HG03342 (cell line): ENCODE results near the gene ASPDH.

Experiments
- ATAC-seq: cut with Tn5 transposase; IDR thresholded peaks from one replicate; pipeline ENCODE4 v1.9.1; 2021; ENCODE audit warnings: mild to moderate bottlenecking, moderate library complexity; ENCODE audit not compliant: unreplicated experiment

Gene ASPDH

DNA sequence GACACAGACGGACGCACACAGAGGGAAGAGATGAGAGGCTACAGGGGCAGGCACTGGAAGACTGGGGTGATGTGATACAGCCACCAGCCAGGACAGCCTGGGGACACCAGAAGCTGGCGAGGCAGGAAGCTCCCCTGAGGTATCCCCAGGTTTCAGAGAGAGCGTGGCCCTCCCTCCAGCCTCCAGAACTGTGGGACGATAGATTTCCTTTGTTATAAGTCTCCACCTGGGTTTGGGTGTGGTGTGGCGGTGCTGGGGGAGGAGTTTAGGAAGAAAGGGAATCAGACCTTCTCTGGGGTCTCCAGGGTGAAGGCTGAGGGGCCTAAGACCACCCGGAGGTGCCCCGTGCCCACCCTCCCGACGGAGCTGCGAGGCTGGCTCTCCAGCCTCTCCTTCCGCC, 2.7 kb upstream of the ASPDH start:
- no peak for ATAC-seq

- ATAC-seq = no peak
Observed at GRCh38 chr19:50515168-50515561, 1.5 kb upstream of the ASPDH start.

DNA sequence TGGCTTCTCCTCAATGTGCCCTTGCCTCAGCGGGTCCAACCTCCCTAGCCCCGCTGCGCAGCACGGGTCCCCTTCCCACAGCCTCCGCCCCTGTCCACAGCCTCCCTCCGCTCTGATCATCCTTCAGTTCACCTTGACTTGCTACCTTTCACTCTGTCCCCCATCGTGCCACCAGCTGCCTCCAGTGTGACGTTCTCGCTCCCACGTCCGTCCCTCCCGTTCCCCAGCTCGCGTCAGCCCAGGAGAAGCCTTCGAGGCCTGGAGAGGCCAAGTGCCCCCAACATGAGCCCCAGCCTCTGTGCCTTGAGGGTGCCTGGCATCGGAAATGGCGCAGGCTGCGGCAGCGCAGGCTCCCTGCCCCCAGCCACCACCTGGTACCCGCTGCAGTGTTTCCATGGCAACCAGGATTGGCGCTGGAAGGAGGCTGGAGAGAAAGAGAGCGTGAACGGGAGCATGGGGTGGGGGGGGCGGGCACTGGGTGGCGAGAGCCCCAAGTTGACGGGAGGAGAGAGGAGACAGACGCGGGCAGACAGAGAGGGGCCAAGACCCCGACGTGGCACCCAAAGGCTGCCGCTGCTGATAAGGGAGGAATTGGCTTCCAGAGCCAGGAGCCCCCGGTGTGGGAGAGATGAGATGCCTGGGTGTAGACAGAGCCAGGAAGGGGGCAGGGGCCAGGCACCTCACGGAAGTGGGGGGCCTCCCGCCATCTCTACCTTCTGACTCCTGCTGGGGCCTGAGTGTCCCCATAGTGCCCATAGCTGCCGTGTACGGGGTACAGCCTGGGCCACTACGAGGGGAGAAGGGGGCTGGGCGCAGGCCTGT, 844 bp upstream of the ASPDH start:
- no peak for ATAC-seq

DNA sequence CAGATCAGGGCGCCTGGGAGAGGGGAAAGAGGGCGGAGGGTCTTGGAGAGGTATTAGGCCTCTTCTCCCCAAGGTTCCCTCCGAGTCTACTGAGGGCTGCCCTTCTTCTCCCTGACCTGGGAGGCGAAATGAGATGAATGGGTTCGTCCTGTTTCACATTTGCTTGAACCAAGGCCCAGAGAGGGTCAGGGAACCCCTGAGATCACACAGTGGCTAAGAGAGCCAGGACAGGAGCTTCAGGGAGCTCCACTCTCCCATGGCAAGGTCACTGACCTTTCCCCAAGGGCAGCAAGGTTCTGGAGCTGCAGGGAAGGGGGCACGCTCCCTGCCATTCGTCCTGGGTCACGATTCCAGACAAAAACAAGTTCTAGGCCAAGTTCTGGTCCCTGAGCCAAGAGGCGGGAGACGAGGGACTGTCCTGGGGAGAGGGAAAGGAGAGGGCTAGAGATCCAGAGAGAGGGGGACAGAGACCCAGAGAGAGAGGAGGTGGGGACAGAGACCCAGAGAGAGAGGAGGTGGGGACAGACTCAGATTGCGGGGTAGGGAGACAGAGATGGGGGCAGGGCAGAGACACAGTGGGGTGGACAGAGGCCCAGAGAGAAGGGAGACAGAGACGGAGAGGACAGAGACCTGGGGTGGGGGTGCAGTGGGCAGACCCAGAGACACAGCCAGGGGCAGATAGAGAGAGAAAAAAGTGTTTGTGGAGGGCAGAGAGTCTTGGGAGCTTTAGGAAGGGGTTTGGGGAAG, 541 bp downstream of the ASPDH start:
- no peak for ATAC-seq

- no peak for ATAC-seq
Observed at GRCh38 chr19:50512112-50512998, 1.4 kb downstream of the ASPDH start.

DNA sequence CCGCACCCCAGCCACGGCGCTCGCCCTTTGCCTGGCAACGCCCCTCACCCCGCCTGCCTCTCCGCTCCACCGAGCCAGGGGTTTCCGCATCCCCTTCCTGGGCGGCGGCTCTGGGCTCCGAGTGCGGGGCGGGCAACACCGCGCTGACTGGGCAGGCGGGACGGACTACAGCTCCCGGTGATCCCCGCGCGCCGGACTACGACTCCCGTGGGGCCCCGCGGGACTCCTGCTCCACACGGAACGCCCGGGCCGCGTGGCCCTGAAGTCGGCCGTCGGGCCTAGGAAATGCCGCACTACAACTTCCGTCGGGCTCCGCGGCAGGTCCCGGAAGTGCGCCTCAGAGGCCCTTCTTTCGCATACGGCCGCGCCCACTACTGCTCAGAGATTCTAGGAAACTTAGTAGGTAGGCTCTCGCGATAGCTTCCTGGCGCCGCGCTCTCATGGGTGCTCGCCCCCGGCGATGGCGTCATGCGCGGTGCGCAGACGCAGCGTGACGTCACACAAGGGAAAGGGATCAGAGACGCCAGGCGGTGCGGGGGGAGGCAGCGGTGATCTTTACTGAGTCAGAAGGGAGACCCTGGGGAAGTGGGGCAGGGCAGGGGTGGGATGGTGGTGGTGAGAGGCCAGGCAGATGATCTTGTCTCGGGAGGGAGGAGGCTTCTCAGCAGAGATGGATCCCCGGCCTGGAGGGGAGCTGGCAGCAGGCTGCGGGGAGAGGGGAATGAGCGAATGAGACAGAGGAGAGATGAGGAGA, 2.5 kb downstream of the ASPDH start, which contains the start of gene JOSD2:
Gene JOSD2, minus strand, starts transcription at position 123 of the 754 bp plus-strand sequence. CDS start 760 bp downstream, outside the sequence.
- ATAC-seq = peak; percentile 82

DNA sequence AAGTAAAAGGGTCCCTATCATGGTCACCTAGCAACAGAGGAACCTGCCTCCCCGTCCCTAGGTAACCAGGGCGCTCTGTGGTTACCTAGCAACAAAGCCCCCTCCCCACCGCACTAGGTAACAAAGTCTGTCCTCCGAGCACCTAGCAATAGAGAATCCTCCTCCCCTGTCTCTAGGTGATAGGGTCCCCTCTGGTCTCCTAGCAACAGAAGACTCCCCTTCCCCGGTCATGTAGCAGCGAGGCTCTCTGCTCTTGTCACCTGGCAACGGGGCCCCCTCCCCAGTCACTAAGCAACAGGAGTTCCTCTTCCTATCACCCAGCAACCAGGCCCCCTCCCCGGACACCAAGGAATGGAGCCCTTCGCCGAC, 3.0 kb downstream of the ASPDH start:
- peak; percentile 2 for ATAC-seq

DNA sequence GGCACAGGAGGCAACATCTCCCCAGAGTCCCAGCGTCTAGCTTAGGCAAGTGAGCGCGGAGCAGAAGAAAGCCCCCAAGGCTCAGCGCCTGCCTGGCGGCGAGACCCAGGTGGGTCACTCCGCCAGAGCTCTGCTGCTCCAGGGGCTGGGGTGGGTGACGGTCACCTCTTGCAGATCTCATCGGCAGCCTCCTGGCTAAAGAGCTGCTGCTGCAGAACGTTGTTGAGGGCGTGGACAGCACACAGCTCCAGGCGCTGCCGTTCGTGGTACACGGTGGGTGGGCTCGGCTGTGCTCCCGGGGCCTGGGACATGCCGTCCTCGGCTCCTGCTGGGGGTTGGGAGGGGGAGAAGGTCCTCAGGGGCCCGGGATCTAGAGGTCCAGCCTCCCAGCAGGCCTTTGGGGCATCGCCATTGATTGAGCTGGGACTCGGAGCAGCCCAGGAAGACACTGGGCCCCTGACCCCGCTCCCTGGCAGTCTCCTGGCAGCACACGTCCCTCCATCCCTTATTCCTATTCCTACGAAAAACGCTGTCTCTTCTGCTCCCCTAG, 3.5 kb downstream of the ASPDH start:
- no peak for ATAC-seq

- no peak for ATAC-seq
Observed at GRCh38 chr19:50509366-50509765, 4.3 kb downstream of the ASPDH start.

DNA sequence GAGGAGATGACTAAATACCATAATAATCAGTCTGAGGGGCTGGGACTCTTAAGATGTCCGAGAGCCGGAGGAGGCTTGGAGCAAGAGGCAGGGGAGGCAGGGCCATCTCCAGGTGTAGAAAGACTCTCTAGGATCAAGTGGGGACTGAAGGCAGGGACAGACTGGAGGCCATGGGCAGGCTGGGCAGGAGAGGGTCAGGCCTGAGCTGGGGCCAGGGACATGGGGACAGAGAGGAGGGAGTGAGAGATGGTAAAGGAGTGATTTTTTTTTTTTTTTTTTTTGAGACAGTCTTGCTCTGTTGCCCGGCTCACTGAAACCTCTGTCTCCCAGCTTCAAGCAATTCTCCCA, 4.9 kb downstream of the ASPDH start:
- no peak for ATAC-seq

DNA sequence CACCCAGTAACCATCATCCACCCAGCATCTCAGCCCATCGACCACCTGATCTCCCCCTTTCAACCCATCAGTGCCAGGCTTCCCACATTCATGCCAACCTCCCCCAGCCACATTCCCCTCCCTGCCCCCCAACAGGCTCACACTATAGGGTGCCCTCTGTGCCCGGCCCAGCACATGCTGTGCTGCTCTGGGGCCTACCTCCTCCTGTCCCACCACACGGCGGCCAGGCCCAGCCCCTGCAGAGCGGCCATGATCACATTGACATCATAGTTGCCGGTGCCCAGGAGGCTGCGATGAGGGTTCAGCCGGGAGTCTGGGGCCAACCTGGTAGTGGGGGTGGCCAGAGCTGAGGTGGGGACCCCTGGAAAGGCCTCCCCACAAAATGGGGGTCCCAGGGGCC, 6.3 kb downstream of the ASPDH start:
- no peak for ATAC-seq

DNA sequence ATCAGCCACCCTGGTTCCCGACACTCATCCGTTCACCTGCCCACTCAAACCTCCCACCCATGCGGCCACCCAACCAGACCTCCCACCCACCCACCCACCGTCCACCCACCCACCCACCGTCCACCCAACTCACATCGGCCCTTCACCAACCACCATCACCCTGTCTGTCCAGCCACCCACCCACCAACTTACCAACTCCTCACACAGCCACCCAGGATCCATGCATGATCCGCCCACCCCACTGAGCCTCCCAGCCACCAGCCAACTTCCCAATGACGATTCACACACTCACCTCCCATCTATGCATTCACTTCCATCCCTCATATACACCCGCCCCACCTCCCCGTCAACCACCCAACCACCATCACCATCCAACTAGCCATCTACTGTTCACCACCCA, 7.0 kb downstream of the ASPDH start:
- no peak for ATAC-seq

GRCh38 chr19:50505856-50506611, 7.7 kb downstream of the ASPDH start:
- no peak for ATAC-seq

- no peak for ATAC-seq
Observed at GRCh38 chr19:50501568-50502475, 11.9 kb downstream of the ASPDH start.

- no peak for ATAC-seq
Observed at GRCh38 chr19:50501186-50501567, 12.5 kb downstream of the ASPDH start.

DNA sequence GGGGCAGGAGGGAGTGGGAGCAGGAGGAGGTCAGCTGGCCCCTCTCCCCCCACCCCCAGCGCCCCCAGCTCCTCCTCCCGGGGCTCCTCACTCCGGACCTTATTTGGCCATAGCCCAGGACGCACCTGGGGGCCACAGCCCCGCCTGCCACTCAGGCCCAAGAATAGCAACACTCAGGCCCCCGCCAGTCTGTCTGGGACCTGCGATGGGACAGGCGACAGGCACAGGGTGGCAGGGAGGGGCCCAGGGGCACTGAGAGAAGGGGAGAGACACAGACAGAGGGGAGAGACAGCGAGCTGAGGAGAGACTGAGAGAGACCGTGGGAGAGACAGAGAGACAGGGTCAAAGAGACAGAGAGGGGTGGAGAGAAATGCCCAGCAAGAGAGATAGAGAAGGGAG, 13.0 kb downstream of the ASPDH start:
- ATAC-seq = no peak

- ATAC-seq = no peak
Observed at GRCh38 chr19:50500060-50500752, 13.5 kb downstream of the ASPDH start.
